T47D (cell line): ENCODE data around the gene VTA1.

Source experiments
- DNase-seq, 2 experiments: peaks; one replicate each; pipeline versions ENCODE4 v3.0.0 to v3.0.0-alpha.2; 2011 to 2012; ENCODE audit warnings: low read depth in 1 of 2, low spot score in 1 of 2
- JUND ChIP-seq: IDR thresholded peaks from 2 replicates; pipeline ENCODE4 v1.6.1; 2012; ENCODE audit warnings: low read depth
- in situ Hi-C: cut with HindIII; loops from 2 replicates; pipeline ENCODE4 v1.10.0; 2016; ENCODE audit warnings: low sequenced_read_pairs, low pct_unique_long_range_greater_than_20kb

Gene VTA1

GRCh38 chr6:142271476-142271875 lies 124.4 kb downstream of the VTA1 start:
- no peak for TF ChIP-seq JUND
- no peak for DNase-seq
- in situ Hi-C loops = no loop called here
